Measurements from ENCODE around the gene CD200.

Gene CD200

GRCh38 chr3:112364291-112364690 is 31.3 kb downstream of the CD200 start:
- Histone ChIP-seq H3K9me3 (replicated peaks in 1 of 11) (no peaks in the 10 kb centered on the region), H3K4me3 (no peak overlapping the region), H3K36me3 (no peaks in the 10 kb centered on the region), H3K9ac (no peak overlapping the region), H3K4me2 (no peak overlapping the region), H3K27ac (no peak overlapping the region), H3K27me3 (no peaks in the 10 kb centered on the region), H4K20me1 (no peaks in the 10 kb centered on the region), H3K4me1 (no peaks in the 10 kb centered on the region)
- TF ChIP-seq Cebpa-rat (IDR thresholded peaks at IDR 0.05), result no peak

DNA sequence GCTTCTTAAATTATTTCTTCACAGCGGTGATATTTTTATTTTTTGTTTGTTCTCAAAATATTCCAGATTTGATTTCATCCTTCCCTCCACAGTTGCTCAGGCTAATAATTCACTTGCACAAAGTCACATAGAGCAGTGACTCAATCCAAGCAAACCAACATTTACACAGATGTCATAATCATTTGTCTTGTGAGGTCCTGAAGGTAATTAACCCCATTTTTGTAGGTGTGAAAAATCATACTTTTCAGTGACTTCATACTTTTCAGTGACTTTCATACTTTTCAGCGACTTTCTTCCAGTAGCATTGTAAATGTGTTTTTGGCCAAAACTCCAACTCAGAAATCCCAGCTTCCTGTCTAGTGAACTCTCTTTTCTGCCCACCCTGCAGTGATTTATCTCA is 32.1 kb downstream of the CD200 start:
- no peak for TF ChIP-seq Cebpa-rat (IDR thresholded peaks at IDR 0.05)
- Histone ChIP-seq H4K20me1 (no peaks in the 10 kb centered on the region), H3K9ac (no peak overlapping the region), H3K9me3 (replicated peaks in 1 of 11) (no peaks in the 10 kb centered on the region), H3K36me3 (no peaks in the 10 kb centered on the region), H3K27ac (no peak overlapping the region), H3K4me2 (no peak overlapping the region), H3K4me1 (no peaks in the 10 kb centered on the region), H3K4me3 (no peak overlapping the region), H3K27me3 (no peaks in the 10 kb centered on the region)

DNA sequence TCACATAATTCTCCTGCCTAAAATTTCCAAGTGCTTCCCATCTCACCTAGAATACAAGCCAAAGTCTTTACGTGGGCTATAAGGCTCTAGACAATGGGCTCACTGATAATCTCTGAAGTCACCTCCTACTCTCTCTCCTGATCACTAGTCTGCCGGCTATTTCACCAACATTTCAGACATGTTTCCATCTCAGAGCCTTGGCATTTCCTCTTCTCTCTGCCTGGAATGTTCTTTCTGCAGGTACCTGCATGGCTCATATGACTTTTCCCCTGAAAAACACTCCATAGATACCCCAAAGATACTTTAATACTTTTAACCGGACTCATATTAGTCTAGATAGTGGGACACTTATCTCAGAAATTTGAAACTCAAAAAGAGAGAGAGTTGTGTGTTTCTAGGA is 32.7 kb downstream of the CD200 start:
- no peak overlapping the region for H3K4me2 ChIP-seq
- H3K27ac ChIP-seq, result no peak overlapping the region
- H3K4me1 ChIP-seq, result no peaks in the 10 kb centered on the region
- TF ChIP-seq Cebpa-rat (IDR thresholded peaks at IDR 0.05), result no peak
- no peak overlapping the region for H3K4me3 ChIP-seq
- H4K20me1 ChIP-seq, result no peaks in the 10 kb centered on the region
- H3K36me3 ChIP-seq, result no peaks in the 10 kb centered on the region
- no peak overlapping the region for H3K9ac ChIP-seq
- H3K9me3 ChIP-seq (replicated peaks in 1 of 11), result no peaks in the 10 kb centered on the region
- H3K27me3 ChIP-seq, result no peaks in the 10 kb centered on the region

- no peak for TF ChIP-seq Cebpa-rat (IDR thresholded peaks at IDR 0.05)
- H3K4me3 ChIP-seq, result no peak overlapping the region
- no peak overlapping the region for H3K27ac ChIP-seq
Measured at GRCh38 chr3:112366522-112366921, 33.6 kb downstream of the CD200 start.

DNA sequence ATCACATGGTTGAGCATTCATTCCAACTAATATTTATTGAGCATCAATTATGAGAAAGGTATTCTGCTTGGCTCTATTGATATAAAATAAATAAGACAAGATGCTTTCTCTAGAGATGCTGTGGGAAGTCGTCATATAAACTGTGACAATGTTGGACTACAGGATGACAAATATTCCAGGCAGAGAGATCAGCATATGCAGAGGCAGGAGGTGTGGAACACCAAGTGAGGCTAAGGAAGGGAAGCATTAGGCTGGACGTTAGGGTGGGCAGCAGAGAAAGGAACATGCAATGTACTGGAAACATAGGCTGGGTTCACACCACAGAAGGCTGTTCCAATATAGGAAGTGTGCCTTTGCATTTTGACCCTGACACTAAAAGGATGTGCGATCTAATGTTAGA is 38.6 kb downstream of the CD200 start:
- Histone ChIP-seq H3K27me3 (no peaks in the 10 kb centered on the region), H3K4me1 (peaks cover 7 to 32% (median 27%) of the 10 kb centered on the region in 10 experiments), H3K27ac (no peak overlapping the region), H3K4me2 (no peak overlapping the region), H3K36me3 (no peaks in the 10 kb centered on the region), H3K9me3 (replicated peaks in 1 of 11) (peaks cover 0 to 10% (median 0%) of the 10 kb centered on the region in 11 experiments; a peak in 4 of 22 replicates), H3K9ac (no peak overlapping the region), H3K4me3 (no peak overlapping the region), H4K20me1 (no peaks in the 10 kb centered on the region)
- no peak for TF ChIP-seq Cebpa-rat (IDR thresholded peaks at IDR 0.05)

More at GRCh38 chr3:112366522-112366921, 33.6 kb downstream of the CD200 start:
- Histone ChIP-seq H4K20me1 (no peaks in the 10 kb centered on the region), H3K4me1 (no peaks in the 10 kb centered on the region), H3K27me3 (no peaks in the 10 kb centered on the region), H3K4me2 (no peak overlapping the region), H3K36me3 (no peaks in the 10 kb centered on the region), H3K9me3 (replicated peaks in 1 of 11) (no peaks in the 10 kb centered on the region), H3K9ac (no peak overlapping the region)

DNA sequence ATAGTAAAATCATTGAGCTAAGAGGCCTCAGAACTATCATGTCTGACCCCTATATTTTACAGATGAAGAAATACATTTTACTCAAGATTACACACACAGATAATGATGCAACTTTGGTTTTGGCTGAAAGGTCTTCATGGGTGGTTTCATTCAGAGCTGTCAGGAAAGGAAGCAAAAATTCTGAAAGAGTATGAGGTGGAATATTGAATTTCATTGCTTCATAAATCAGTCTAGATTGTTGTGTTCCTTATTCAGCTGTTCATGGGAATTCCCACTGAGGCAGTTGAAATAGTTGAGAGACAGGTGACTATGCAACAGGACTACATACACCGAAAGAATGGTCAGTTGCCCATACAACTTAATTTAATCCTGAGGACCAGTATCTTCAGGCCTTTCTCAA is 39.4 kb downstream of the CD200 start:
- peak overlapping the region in 5 of 11 experiments; percentile 4 to 70 (median 20); a peak in 6 of 22 replicates for H3K4me2 ChIP-seq
- no peak overlapping the region for H3K4me3 ChIP-seq
- TF ChIP-seq Cebpa-rat (IDR thresholded peaks at IDR 0.05), result no peak
- H3K9me3 ChIP-seq (replicated peaks in 1 of 11), result peaks cover 0 to 10% (median 0%) of the 10 kb centered on the region in 11 experiments; a peak in 4 of 22 replicates
- H3K27ac ChIP-seq, result no peak overlapping the region; a peak in 1 of 22 replicates
- no peak overlapping the region for H3K9ac ChIP-seq
- no peaks in the 10 kb centered on the region for H4K20me1 ChIP-seq
- H3K27me3 ChIP-seq, result no peaks in the 10 kb centered on the region
- H3K4me1 ChIP-seq, result peaks cover 16 to 40% (median 35%) of the 10 kb centered on the region in 10 experiments
- H3K36me3 ChIP-seq, result no peaks in the 10 kb centered on the region

DNA sequence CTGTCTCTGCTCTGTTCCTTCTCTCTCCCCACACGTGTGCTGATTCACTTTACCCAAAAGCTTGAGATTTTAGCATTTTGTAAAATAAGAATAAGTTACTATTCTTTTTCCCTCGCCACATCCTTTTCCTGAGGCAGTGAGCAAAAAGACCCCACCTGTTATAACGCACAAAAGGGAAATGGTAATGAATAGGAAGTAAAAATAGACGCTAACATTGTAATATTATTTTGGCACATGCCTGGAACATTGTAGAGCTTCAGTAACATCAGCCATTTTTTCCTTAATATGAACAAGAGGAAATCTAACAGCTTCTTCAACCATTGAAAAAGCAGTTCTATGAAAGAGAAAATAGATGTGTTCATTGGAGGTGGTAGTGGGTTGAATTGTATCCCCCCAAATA is 40.5 kb downstream of the CD200 start:
- Histone ChIP-seq H3K9ac (no peak overlapping the region), H4K20me1 (no peaks in the 10 kb centered on the region), H3K27ac (peak overlapping the region in 3 of 11 experiments; percentile 6 to 9 (median 8); a peak in 2 of 22 replicates), H3K4me3 (no peak overlapping the region), H3K36me3 (no peaks in the 10 kb centered on the region), H3K9me3 (replicated peaks in 1 of 11) (peaks cover 0 to 14% (median 0%) of the 10 kb centered on the region in 11 experiments; a peak in 5 of 22 replicates), H3K4me1 (peaks cover 26 to 51% (median 46%) of the 10 kb centered on the region in 10 experiments), H3K27me3 (no peaks in the 10 kb centered on the region), H3K4me2 (peak overlapping the region in 10 of 11 experiments; percentile 9 to 70 (median 57); a peak in 18 of 22 replicates)
- TF ChIP-seq Cebpa-rat (IDR thresholded peaks at IDR 0.05), result no peak

DNA sequence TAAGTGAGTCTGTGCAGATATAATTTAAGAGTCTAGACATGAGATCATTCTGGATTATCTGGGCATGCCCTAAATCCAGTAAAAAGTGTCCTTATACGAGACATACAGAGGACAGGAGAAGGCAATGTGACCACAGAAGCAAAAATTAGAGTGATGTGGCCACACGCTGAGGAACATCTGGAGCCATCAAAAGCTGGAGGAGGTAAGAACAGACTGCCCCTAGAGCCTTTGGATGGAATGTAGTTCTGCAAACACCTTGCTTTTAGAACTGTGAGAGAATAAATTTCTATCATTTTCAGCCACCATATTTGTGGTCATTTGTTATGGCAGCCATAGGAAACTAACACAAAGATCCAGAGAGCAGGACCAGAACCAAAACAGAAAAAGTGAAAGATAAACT is 41.0 kb downstream of the CD200 start:
- H3K27me3 ChIP-seq, result no peaks in the 10 kb centered on the region
- peak overlapping the region in 8 of 11 experiments; percentile 45 to 70 (median 60); a peak in 17 of 22 replicates for H3K4me2 ChIP-seq
- no peaks in the 10 kb centered on the region for H4K20me1 ChIP-seq
- H3K4me1 ChIP-seq, result peaks cover 30 to 55% (median 50%) of the 10 kb centered on the region in 10 experiments
- no peak for TF ChIP-seq Cebpa-rat (IDR thresholded peaks at IDR 0.05)
- H3K9ac ChIP-seq, result no peak overlapping the region
- peaks cover 0 to 16% (median 0%) of the 10 kb centered on the region in 11 experiments; a peak in 5 of 22 replicates for H3K9me3 ChIP-seq (replicated peaks in 1 of 11)
- no peaks in the 10 kb centered on the region for H3K36me3 ChIP-seq
- H3K4me3 ChIP-seq, result no peak overlapping the region
- peak overlapping the region in 3 of 11 experiments; percentile 6 to 9 (median 8); a peak in 2 of 22 replicates for H3K27ac ChIP-seq

GRCh38 chr3:112374333-112374734 is 41.4 kb downstream of the CD200 start:
- no peak overlapping the region for H3K4me3 ChIP-seq
- H3K9me3 ChIP-seq (replicated peaks in 1 of 11), result peaks cover 0 to 16% (median 0%) of the 10 kb centered on the region in 11 experiments; a peak in 5 of 22 replicates
- H3K36me3 ChIP-seq, result no peaks in the 10 kb centered on the region
- TF ChIP-seq Cebpa-rat (IDR thresholded peaks at IDR 0.05), result no peak
- H3K4me1 ChIP-seq, result peaks cover 34 to 59% (median 53%) of the 10 kb centered on the region in 10 experiments
- peak overlapping the region in 7 of 11 experiments; percentile 47 to 70 (median 60); a peak in 12 of 22 replicates for H3K4me2 ChIP-seq
- H3K27me3 ChIP-seq, result no peaks in the 10 kb centered on the region
- H3K27ac ChIP-seq, result no peak overlapping the region
- no peaks in the 10 kb centered on the region for H4K20me1 ChIP-seq
- H3K9ac ChIP-seq, result no peak overlapping the region

DNA sequence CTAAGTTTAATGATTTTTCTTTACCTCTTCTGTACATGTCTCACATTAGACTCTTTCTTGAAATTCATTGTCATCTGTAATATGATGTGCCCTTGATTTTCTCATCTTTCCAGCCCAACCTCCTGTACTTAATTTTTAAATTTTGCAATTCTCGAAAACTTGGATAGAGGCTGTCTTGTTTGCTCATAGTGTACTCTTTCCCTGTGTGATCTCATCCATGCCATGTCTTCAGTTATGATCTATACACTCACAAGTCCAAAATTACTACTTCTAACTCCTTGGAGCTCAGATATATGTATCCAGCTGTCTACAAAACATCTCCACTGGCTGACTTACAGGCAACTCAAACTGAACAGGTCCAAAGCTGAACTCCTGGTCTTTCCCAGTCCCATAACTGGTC is 42.2 kb downstream of the CD200 start:
- H3K9ac ChIP-seq, result no peak overlapping the region
- no peak overlapping the region for H3K27ac ChIP-seq
- H3K4me1 ChIP-seq, result peaks cover 37 to 64% (median 58%) of the 10 kb centered on the region in 10 experiments
- H3K9me3 ChIP-seq (replicated peaks in 1 of 11), result peaks cover 0 to 16% (median 0%) of the 10 kb centered on the region in 11 experiments; a peak in 5 of 22 replicates
- H3K4me2 ChIP-seq, result no peak overlapping the region
- H3K27me3 ChIP-seq, result no peaks in the 10 kb centered on the region
- no peaks in the 10 kb centered on the region for H4K20me1 ChIP-seq
- TF ChIP-seq Cebpa-rat (IDR thresholded peaks at IDR 0.05), result no peak
- no peak overlapping the region for H3K4me3 ChIP-seq
- no peaks in the 10 kb centered on the region for H3K36me3 ChIP-seq
